HCT116 (cell line): ENCODE results near the gene ZNF628. TPM values are rescaled to one million over a fixed set of nuclear protein-coding genes. Genes with fewer than 3 reads are reported as not detected.

ENCODE experiments used
- ATAC-seq: fragments of 200-7000 bp; cut with Tn5 transposase; 2 replicates; pipeline ENCODE4 v1.9.1; 2020; ENCODE audit warnings: mild to moderate bottlenecking, moderate library complexity
- BruUV-seq: library from RNA; stranded (reverse); fragments of 400-500 nt; replicated peaks from 2 replicates; lab custom pipeline; 2021; lab: Mats Ljungman, UMichigan
- CTCF ChIA-PET: fragments of 300-600 bp; sonication (Branson Sonifier 250); formaldehyde crosslinking; loops from one replicate; lab custom pipeline; 2021; ENCODE audit warnings: antibody characterized with exemption; lab: Charles Lee
- POLR2A ChIA-PET: fragments of 300-600, 350-600 bp; sonication (Branson Sonifier 250); formaldehyde crosslinking; loops from one replicate; lab custom pipeline; 2021; ENCODE audit warnings: antibody characterized with exemption; lab: Charles Lee
- RAD21 ChIA-PET, 2 experiments: fragments of 300-600 bp; sonication (Branson Sonifier 250); formaldehyde crosslinking; loops; one replicate each; lab custom pipeline; 2023; ENCODE audit warnings: low total read pairs in 2 of 2; ENCODE audit not compliant: uncharacterized antibody in 2 of 2, unreplicated experiment in 2 of 2, low non-redundant PET in 1 of 2; lab: Charles Lee
- DNase-seq: peaks from one replicate; pipeline ENCODE4 v3.0.0-alpha.2; 2010; ENCODE audit warnings: low read depth, low spot score
- H2AFZ ChIP-seq: fragments of 200-600 bp; shearing (Covaris generic), sonication (generic); 2 replicates; pipeline ENCODE4 v1.6.1; 2017; ENCODE audit warnings: low read depth, mixed run types, mixed read lengths, antibody characterized with exemption, low read length; ENCODE audit not compliant: poor library complexity, severe bottlenecking
- H3K27ac ChIP-seq: 2 replicates; pipeline ENCODE4 v1.5.1; 2012; ENCODE audit warnings: low read depth, low read length
- H3K27me3 ChIP-seq: fragments of 200-600 bp; sonication (generic); 2 replicates; pipeline ENCODE4 v1.6.1; 2016; ENCODE audit warnings: mixed run types, low read length, mixed read lengths; ENCODE audit not compliant: insufficient read depth
- H3K36me3 ChIP-seq, 2 experiments: fragments of 200-500 bp in 1 of 2; fragments of 200-600 bp in 1 of 2; sonication (Bioruptor generic) in 1 of 2; sonication (generic) in 1 of 2; 2 replicates each; pipeline versions ENCODE4 v1.5.1 to v1.6.1; 2014 to 2016; ENCODE audit warnings: low read length in 2 of 2, inconsistent platforms in 1 of 2, mixed read lengths in 1 of 2, mixed run types in 1 of 2; ENCODE audit not compliant: insufficient read depth in 2 of 2, control insufficient read depth in 1 of 2
- H3K4me1 ChIP-seq, 2 experiments: fragments of 200-600 bp in 1 of 2; sonication (generic) in 1 of 2; 2 replicates each; pipeline versions ENCODE4 v1.5.1 to v1.6.1; 2012 to 2017; ENCODE audit warnings: low read length in 2 of 2, inconsistent platforms in 1 of 2, mild to moderate bottlenecking in 1 of 2, mixed read lengths in 1 of 2, mixed run types in 1 of 2, moderate library complexity in 1 of 2; ENCODE audit not compliant: insufficient read depth in 2 of 2, control insufficient read depth in 1 of 2
- H3K4me2 ChIP-seq: fragments of 200-600 bp; sonication (generic); 2 replicates; pipeline ENCODE4 v1.6.1; 2017; ENCODE audit warnings: mixed run types, low read length, mixed read lengths
- H3K4me3 ChIP-seq, 2 experiments: fragments of 200-600 bp in 1 of 2; sonication (generic) in 1 of 2; replicated peaks in 1 of 2; 2 replicates each; pipeline ENCODE4 v1.5.1; 2011 to 2016; ENCODE audit warnings: low read length in 2 of 2, control low read depth in 1 of 2, low read depth in 1 of 2, mild to moderate bottlenecking in 1 of 2, mixed read lengths in 1 of 2, mixed run types in 1 of 2
- H3K79me2 ChIP-seq: fragments of 200-600 bp; sonication (generic); 2 replicates; pipeline ENCODE4 v1.6.1; 2017; ENCODE audit warnings: mild to moderate bottlenecking, mixed run types, low read length, moderate library complexity, mixed read lengths; ENCODE audit not compliant: insufficient read depth
- H3K9ac ChIP-seq: fragments of 200-600 bp; sonication (generic); 2 replicates; pipeline ENCODE4 v1.6.1; 2016; ENCODE audit warnings: low read length, mixed read lengths
- H3K9me2 ChIP-seq: fragments of 200-600 bp; sonication (generic), shearing (Covaris generic); 2 replicates; pipeline ENCODE4 v1.6.1; 2017; ENCODE audit warnings: mixed run types, mild to moderate bottlenecking, moderate library complexity; ENCODE audit not compliant: insufficient read depth
- H3K9me3 ChIP-seq, 2 experiments: fragments of 200-500 bp in 1 of 2; fragments of 200-600 bp in 1 of 2; sonication (Bioruptor generic) in 1 of 2; sonication (generic) in 1 of 2; 2 replicates each; pipeline ENCODE4 v1.6.1; 2014 to 2017; ENCODE audit warnings: low read length in 2 of 2, mixed read lengths in 2 of 2, inconsistent platforms in 1 of 2, low read depth in 1 of 2, mild to moderate bottlenecking in 1 of 2, mixed run types in 1 of 2, moderate library complexity in 1 of 2; ENCODE audit not compliant: control insufficient read depth in 1 of 2, insufficient read depth in 1 of 2
- H4K20me1 ChIP-seq: fragments of 200-600 bp; sonication (generic), shearing (Covaris generic); 2 replicates; pipeline ENCODE4 v1.6.1; 2017; ENCODE audit warnings: mixed run types, mild to moderate bottlenecking, moderate library complexity; ENCODE audit not compliant: insufficient read depth
- CEBPB ChIP-seq: IDR thresholded peaks from 2 replicates; pipeline ENCODE4 v1.6.1; 2012; ENCODE audit warnings: low read depth
- EGR1 ChIP-seq: IDR thresholded peaks from 2 replicates; pipeline ENCODE4 v1.6.1; 2012; ENCODE audit warnings: low read depth
- FOSL1 ChIP-seq: IDR thresholded peaks from 2 replicates; pipeline ENCODE4 v1.6.1; 2012; ENCODE audit warnings: low read depth
- JUND ChIP-seq: IDR thresholded peaks from 2 replicates; pipeline ENCODE4 v1.6.1; 2012
- RAD21 ChIP-seq: IDR thresholded peaks from 2 replicates; pipeline ENCODE4 v1.6.1; 2012; ENCODE audit warnings: low read depth, mild to moderate bottlenecking
- REST ChIP-seq: IDR thresholded peaks from 2 replicates; pipeline ENCODE4 v1.6.1; 2012; ENCODE audit warnings: low read depth
- SIN3A ChIP-seq: IDR thresholded peaks from 2 replicates; pipeline ENCODE4 v1.6.1; 2012; ENCODE audit warnings: low read depth
- SP1 ChIP-seq: IDR thresholded peaks from 2 replicates; pipeline ENCODE4 v1.6.1; 2012; ENCODE audit warnings: low read depth
- YY1 ChIP-seq: IDR thresholded peaks from 2 replicates; pipeline ENCODE4 v1.6.1; 2011; ENCODE audit warnings: low read length, low read depth, moderate library complexity, mild to moderate bottlenecking; ENCODE audit not compliant: insufficient replicate concordance; ENCODE audit errors: extremely low read depth
- ZFX ChIP-seq: fragments of 450-650 bp; IDR thresholded peaks from 2 replicates; pipeline ENCODE4 v1.6.1; 2017
- intact Hi-C: fragments of 100-400 bp; cut with micrococcal nuclease; formaldehyde crosslinking; loops from 2 replicates; pipeline ENCODE4 v1.10.0; 2022
- total RNA-seq: library from RNA; stranded (reverse); gene quantifications from one replicate; pipeline ENCODE4 v1.2.1, GENCODE V29; 2021; ENCODE audit not compliant: unreplicated experiment
- TF ChIP-seq, protein P1 (sequence below): IDR thresholded peaks from 2 replicates; pipeline ENCODE4 v1.6.1; 2011; ENCODE audit warnings: mild to moderate bottlenecking, low read length, moderate library complexity; ENCODE audit not compliant: insufficient replicate concordance; ENCODE audit errors: extremely low read depth
- TF ChIP-seq, protein P2 (sequence below), 3 experiments: fragments of 200-600 bp in 1 of 3; sonication (generic) in 1 of 3; IDR thresholded peaks in 2 of 3; conservative IDR thresholded peaks in 1 of 3; 2 replicates each; pipeline ENCODE4 v1.5.1; 2012 to 2017; ENCODE audit warnings: low read depth in 2 of 3, low read length in 2 of 3, antibody characterized with exemption in 1 of 3, borderline replicate concordance in 1 of 3, control low read depth in 1 of 3, mild to moderate bottlenecking in 1 of 3, mixed read lengths in 1 of 3, mixed run types in 1 of 3, moderate library complexity in 1 of 3; ENCODE audit not compliant: insufficient read depth in 1 of 3

ZNF628 gene
- total RNA-seq, 1 experiment from 2014 or later = 14.9 TPM

- H4K20me1 ChIP-seq = no peaks in the 10 kb centered on the region
- ATAC-seq = no peak
- no peaks in the 10 kb centered on the region for H3K9me2 ChIP-seq
- no peak for TF ChIP-seq EGR1
- TF ChIP-seq CEBPB = no peak
- no peak for TF ChIP-seq YY1
- no peaks in the 10 kb centered on the region for H3K27me3 ChIP-seq
- H2AFZ ChIP-seq = no peak overlapping the region
- ChIA-PET CTCF (no interaction called here), POLR2A (no interaction called here), RAD21 (no interaction called here)
- no peak overlapping the region for H3K4me3 ChIP-seq
- H3K4me1 ChIP-seq = peaks cover 0 to 8% of the 10 kb centered on the region in 2 experiments; a peak in 1 of 4 replicates
- no peaks in the 10 kb centered on the region for H3K36me3 ChIP-seq
- H3K4me2 ChIP-seq = no peak overlapping the region
- H3K9me3 ChIP-seq = no peaks in the 10 kb centered on the region
- no peaks in the 10 kb centered on the region for H3K79me2 ChIP-seq
- intact Hi-C loops = no loop called here
- no peak overlapping the region for H3K27ac ChIP-seq
- DNase-seq = no peak
- no peak overlapping the region for H3K9ac ChIP-seq
- BruUV-seq = no TSS peak
Measured at GRCh38 chr19:55498246-55498840, 21.9 kb downstream of the ZNF628 start.

GRCh38 chr19:55500368-55500952, 24.0 kb downstream of the ZNF628 start:
- Histone ChIP-seq H3K9ac (no peak overlapping the region), H3K4me2 (no peak overlapping the region), H2AFZ (no peak overlapping the region), H3K9me2 (no peaks in the 10 kb centered on the region), H3K36me3 (no peaks in the 10 kb centered on the region), H3K9me3 (no peaks in the 10 kb centered on the region), H3K4me3 (no peak overlapping the region), H3K4me1 (peaks cover 0 to 11% of the 10 kb centered on the region in 2 experiments; a peak in 1 of 4 replicates), H3K27me3 (no peaks in the 10 kb centered on the region), H4K20me1 (no peaks in the 10 kb centered on the region), H3K27ac (no peak overlapping the region), H3K79me2 (no peaks in the 10 kb centered on the region)
- ATAC-seq = no peak
- DNase-seq = no peak
- ChIA-PET RAD21 (no interaction called here), CTCF (no interaction called here), POLR2A (no interaction called here)
- intact Hi-C loops = no loop called here
- BruUV-seq = no TSS peak
- TF ChIP-seq FOSL1 (no peak), ZFX (no peak), REST (no peak), RAD21 (no peak), SP1 (no peak), CEBPB (no peak), EGR1 (no peak), SIN3A (no peak), JUND (no peak)
- TF ChIP-seq, protein P1, sequence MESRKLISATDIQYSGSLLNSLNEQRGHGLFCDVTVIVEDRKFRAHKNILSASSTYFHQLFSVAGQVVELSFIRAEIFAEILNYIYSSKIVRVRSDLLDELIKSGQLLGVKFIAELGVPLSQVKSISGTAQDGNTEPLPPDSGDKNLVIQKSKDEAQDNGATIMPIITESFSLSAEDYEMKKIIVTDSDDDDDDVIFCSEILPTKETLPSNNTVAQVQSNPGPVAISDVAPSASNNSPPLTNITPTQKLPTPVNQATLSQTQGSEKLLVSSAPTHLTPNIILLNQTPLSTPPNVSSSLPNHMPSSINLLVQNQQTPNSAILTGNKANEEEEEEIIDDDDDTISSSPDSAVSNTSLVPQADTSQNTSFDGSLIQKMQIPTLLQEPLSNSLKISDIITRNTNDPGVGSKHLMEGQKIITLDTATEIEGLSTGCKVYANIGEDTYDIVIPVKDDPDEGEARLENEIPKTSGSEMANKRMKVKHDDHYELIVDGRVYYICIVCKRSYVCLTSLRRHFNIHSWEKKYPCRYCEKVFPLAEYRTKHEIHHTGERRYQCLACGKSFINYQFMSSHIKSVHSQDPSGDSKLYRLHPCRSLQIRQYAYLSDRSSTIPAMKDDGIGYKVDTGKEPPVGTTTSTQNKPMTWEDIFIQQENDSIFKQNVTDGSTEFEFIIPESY = no peak
- TF ChIP-seq, protein P2, sequence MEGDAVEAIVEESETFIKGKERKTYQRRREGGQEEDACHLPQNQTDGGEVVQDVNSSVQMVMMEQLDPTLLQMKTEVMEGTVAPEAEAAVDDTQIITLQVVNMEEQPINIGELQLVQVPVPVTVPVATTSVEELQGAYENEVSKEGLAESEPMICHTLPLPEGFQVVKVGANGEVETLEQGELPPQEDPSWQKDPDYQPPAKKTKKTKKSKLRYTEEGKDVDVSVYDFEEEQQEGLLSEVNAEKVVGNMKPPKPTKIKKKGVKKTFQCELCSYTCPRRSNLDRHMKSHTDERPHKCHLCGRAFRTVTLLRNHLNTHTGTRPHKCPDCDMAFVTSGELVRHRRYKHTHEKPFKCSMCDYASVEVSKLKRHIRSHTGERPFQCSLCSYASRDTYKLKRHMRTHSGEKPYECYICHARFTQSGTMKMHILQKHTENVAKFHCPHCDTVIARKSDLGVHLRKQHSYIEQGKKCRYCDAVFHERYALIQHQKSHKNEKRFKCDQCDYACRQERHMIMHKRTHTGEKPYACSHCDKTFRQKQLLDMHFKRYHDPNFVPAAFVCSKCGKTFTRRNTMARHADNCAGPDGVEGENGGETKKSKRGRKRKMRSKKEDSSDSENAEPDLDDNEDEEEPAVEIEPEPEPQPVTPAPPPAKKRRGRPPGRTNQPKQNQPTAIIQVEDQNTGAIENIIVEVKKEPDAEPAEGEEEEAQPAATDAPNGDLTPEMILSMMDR (IDR thresholded peaks at IDR 0.05 in 2 of 3, conservative IDR thresholded peaks at IDR 0.05 in 1 of 3; ENCODE audit: borderline replicate concordance in 1 of 3, insufficient read depth in 1 of 3, low read depth in 2 of 3, low read length in 2 of 3) = no peak
